Measurements from ENCODE around the gene SPO11.

Gene SPO11

DNA sequence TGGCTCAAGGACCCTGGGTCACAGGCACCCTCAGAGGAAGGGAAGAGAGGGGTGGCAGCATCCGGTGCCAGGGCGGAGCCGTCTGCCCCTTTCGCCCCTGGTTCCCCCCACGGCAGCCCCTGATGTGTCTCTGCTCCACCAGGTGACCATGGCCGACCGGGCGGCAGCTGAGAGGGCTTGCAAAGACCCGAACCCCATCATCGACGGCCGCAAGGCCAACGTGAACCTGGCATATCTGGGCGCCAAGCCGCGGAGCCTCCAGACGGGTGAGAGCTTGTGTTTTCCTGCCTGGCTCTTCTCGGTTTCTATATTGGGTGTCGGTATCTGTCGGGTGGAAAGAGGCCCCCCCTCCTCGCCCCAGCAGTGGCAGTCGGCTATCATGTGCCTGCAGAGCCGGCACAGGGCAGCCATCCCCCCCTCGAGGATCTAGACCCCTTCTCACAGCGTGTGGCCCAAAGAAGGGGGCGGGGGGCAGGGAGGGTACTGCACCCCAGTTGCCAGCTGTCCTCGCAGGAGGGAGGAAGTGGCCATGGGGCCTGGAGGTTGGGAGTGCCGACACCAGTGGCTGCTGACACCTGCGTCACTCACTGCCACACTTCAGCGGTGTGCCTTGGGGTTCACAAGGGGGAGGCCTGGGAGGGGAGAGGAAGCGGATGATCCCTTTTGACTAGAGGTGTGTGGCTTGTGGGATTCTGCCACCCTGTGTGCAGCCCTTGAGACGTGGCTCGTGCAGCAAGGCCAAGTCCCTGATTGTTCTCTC, 63.1 kb downstream of the SPO11 start:
- DNase-seq, result peak; percentile 72 to 92 (median 82)
